ENCODE measurements around the gene GDPD3.
"Not testable (repeated sequence)": the region's sequence is repeated elsewhere in the genome, so short reads cannot be mapped to it uniquely, and the experiment has no call there.

Gene GDPD3, protein sequence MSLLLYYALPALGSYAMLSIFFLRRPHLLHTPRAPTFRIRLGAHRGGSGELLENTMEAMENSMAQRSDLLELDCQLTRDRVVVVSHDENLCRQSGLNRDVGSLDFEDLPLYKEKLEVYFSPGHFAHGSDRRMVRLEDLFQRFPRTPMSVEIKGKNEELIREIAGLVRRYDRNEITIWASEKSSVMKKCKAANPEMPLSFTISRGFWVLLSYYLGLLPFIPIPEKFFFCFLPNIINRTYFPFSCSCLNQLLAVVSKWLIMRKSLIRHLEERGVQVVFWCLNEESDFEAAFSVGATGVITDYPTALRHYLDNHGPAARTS

DNA sequence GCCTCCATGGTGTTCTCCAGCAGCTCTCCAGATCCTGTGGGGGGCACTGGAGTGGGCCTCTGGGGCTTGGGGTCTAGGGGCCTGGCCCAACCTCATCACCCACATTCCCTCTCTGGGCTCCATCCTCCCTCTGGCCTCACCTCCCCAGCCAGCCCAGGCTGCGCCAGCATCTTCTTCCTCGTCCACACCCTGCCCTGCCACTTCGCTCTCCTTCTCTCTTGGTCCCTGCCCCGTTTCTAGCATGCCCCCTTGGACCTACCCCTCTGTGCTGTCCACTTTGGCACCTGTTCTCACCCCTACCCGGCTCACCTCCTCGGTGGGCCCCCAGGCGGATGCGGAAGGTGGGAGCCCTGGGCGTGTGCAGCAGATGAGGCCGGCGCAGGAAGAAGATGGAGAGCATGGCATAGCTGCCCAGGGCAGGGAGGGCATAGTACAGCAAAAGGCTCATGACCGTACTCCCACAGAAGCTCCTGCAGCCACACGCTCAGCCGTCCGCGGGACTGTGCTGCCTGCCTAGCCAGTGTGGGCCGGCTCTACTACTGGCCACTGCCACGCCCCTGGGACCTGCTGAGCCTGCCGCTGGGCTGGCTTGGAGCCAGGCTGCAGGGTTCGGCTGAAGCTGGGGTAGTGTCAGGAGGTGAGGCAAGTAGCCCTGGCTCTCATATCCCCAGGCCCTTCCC, at the start of gene GDPD3:
GDPD3 (minus strand) TSS at position 507 of the 680 bp plus-strand sequence; CDS start at position 448, 59 bp downstream.
- DNase-seq (ENCODE audit: low spot score) = no peak

DNA sequence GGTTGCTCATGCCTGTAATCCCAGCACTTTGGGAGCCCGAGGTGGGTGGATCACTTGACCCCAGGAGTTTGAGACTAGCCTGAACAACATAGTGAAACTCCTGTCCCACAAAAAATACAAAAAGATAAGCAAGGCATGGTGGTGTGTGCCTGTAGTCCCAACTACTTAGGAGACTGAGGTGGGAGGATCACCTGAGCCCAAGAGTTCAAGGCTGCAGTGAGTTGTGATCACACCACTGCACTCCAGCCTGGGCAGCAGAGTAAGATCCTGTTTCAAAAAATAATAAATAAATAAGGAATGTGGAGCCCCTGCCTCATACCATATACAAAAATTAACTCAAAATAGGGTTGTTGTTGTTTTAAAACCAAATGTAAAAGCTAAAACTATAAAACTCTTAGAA, 43.9 kb upstream of the GDPD3 start:
- DNase-seq (ENCODE audit: low spot score) = no peak

DNA sequence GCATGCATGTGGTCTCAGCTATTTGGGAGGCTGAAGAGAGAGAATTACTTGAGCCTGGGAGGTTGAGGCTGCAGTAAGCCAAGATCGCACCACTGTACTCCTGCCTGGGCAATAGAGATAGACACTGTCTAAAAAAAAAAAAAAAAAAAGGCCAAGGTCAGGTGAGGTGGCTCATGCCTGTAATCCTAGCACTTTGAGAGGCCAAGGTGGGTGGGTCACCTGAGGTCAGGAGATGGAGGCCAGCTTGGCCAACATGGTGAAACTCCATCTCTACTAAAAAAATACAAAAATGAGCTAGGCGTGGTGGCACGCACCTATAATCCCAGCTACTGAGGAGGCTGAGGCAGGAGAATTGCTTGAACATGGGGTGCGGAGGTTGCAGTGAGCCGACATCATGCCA, 41.9 kb upstream of the GDPD3 start:
- no peak for DNase-seq (ENCODE audit: low spot score)

DNA sequence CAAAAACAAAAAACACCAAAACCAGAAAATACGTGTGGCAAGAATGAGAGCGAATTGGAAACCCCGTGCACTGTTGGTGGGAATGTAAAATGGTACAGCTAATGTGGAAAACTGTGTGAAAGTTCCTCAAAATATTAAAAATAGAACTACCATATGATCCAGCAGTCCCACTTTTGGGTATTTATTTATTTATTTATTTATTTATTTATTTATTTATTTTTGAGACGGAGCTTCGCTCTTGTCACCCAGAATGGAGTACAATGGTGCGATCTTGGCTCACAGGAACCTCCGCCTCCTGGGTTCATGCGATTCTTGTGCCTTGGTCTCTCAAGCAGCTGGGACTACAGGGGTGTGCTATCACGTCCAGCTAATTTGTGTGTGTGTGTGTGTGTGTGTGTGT, 39.2 kb upstream of the GDPD3 start:
- DNase-seq (ENCODE audit: low spot score) = no peak

DNA sequence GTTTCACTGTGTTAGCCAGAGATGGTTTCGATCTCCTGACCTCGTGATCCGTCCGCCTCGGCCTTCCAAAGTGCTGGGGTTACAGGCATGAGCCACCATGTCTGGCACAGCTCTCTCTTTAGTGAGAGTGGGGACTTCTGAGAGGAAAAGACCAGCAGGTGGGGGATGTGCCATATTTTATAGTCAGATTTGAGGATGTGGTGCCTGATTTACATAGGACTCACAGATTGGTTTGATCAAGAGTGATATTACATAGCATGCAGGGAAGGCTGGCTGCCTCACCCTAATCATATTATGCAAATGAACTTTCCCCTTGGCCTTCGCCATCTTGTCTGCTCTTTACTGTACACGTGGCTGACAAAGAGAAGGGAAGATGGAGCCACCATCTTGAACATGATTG, 37.8 kb upstream of the GDPD3 start:
- no peak for DNase-seq (ENCODE audit: low spot score)

DNA sequence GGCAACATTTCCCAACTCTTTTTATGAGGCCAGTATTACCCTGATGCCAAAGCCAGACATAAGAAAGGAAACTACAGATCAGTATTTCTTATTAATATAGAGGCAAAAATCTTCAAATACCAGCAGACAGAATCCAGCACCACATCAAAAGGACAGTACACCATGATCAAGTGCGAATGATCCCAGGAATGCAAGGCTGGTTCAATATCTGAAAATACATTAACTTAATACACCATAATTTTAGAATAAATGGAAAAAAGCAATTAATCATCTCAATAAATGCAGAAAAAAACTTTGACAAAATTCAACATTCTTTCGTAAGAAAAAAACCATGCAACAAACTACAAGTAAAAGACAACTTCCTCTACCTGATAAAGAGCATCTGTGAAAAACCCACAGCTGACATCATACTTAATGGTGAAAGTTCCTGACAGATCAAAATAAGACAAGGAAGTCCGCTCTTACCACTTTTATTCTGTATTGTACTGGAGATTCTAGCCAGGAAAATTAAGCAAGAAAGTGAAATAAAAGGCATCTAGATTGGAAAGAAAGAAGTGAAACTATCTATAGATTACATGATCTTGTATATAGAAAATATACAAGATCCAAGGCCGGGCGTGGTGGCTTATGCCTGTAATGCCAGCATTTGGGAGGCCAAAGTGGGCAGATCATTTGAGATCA, 36.1 kb upstream of the GDPD3 start:
- no peak for DNase-seq (ENCODE audit: low spot score)

DNA sequence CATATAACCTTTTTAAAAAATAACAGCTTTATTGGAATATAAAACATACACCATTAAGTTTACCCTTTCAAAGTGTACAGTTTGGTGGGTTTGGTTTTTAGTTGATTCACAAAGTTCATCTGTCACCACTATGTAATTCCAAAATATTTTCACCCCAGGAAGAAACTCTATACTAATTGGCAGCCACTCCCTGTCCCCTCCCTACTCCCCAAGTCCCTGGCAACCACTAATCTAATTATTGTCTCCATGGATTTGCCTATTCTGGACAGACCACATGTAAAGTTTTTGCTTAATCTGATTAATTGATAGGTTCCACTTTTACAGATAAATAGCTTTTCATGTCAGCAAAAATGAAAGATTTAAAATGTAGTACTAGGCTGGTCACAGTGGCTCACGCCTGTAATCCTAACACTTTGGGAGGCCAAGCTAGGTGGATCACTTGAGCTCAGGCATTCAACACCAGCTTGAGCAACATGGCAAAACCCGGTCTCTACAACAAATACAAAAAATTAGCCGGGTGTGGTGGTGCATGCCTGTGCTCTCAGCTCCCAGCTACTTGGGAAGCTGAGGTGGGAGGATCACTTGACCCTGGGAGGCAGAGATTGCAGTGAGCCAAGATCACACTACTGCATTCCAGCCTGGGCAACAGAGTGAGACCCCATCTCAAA, 34.6 kb upstream of the GDPD3 start:
- DNase-seq (ENCODE audit: low spot score) = no peak

DNA sequence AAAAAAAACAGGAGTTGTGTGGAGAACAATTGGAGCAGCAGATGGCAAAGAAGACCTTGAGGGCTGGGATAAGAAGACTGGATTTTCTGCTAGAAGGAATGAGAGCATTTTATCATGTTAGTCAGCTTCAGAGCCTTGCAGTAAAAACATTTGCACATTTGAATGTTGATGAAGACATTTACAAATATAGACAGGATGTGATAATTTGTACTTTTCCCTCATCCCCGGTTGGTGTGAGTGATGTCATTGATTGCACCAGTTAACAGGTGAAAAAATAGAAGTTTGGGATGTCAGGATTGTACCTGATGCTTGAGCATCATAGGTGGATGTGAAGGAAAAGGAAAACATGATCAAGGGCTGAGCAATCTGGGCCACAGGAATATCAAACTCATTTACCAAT, 32.3 kb upstream of the GDPD3 start:
- DNase-seq (ENCODE audit: low spot score) = no peak

DNA sequence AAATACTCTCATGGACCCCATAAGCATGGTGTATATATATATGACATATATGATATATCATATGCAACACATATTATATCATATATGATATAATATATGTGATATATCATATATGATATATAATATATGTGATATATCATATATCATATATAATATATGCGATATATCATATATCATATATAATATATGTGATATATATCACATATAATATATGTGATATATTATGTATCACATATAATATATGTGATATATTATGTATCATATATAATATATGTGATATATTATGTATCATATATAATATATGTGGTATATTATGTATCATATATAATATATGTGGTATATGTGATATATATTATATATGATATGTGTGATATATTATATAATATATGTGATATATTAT, 31.6 kb upstream of the GDPD3 start:
- DNase-seq (ENCODE audit: low spot score) = no peak

DNA sequence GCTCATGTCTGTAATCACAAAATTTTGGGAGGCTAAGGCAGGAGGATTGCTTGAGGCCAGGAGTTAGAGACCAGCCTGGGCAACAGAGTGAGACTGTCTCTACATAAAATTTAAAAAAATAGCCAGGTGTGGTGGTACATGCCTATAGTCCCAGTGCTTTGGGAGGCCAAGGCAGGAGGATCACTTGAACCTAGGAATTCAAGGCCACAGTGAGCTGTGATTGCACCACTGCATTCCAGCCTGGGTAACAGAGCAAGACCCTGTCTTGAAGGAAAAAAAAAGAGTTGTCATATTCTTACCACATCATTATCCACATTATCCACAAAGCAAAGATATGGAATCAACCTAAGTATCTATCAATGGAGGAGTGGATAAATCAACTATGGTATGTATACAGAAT, 30.7 kb upstream of the GDPD3 start:
- no peak for DNase-seq (ENCODE audit: low spot score)

DNA sequence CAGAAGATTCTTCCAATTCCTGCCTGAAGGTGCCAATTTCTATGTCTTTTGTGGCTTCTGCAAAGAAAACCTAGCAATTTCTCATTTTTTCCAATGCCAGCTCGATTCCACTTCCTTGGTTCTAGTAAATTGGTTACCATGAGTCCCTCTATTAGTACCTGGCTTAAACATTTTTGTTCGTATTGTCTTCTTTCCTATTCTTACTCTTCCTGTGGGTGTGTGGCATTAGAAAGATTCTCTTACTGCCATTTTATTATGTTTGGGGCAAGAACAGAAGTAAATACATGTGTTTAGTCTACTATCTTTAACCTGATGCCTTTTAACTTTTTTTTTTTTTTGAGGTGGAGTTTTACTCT, 30.0 kb upstream of the GDPD3 start:
- DNase-seq (ENCODE audit: low spot score) = no peak

DNA sequence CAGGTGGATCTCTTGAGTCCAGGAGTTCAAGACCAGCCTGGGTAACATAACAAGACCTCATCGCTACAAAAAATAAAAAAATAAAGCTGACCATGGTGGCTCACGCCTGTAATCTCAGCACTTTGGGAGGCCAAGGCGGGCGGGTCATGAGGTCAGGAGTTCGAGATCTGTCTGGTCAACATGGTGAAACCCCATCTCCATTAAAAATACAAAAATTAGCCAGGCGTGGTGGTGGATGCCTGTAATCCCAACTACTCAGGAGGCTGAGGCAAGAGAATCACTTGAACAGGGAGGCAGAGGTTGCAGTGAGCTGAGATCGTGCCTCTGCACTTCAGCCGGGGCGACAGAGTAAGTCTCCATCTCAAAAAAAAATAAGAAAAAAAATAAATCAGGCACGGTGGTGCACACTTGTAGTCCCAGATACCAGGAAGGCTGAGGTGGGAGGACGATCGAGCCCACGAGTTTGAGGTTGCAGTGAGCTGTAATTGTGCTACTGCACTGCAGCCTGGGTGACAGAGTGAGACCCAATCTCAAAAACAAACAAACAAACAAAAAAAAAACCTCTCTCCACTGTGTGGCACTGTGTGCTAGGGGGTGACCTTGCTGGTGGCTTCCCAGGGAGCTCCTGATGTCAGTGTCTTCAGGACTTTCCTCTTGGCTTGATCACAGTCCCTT, 29.5 kb upstream of the GDPD3 start:
- DNase-seq (ENCODE audit: low spot score) = no peak

DNA sequence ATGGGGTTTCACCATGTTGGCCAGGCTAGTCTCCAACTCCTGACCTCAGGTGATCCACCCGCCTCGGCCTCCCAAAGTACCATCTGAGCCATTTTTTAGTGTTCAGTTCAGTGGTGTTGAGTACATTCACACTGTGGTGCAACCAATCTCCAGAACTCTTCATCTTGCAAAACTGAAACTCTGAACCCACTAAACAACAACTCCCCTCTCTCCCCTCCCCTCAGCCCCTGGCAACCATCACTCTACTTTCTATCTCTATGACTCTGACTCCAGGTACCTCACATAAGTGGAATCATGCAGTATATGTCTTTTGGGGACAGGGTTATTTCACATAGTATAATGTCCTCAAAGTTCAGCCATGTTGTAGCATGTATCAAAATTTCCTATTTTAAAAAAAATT, 28.4 kb upstream of the GDPD3 start:
- no peak for DNase-seq (ENCODE audit: low spot score)

DNA sequence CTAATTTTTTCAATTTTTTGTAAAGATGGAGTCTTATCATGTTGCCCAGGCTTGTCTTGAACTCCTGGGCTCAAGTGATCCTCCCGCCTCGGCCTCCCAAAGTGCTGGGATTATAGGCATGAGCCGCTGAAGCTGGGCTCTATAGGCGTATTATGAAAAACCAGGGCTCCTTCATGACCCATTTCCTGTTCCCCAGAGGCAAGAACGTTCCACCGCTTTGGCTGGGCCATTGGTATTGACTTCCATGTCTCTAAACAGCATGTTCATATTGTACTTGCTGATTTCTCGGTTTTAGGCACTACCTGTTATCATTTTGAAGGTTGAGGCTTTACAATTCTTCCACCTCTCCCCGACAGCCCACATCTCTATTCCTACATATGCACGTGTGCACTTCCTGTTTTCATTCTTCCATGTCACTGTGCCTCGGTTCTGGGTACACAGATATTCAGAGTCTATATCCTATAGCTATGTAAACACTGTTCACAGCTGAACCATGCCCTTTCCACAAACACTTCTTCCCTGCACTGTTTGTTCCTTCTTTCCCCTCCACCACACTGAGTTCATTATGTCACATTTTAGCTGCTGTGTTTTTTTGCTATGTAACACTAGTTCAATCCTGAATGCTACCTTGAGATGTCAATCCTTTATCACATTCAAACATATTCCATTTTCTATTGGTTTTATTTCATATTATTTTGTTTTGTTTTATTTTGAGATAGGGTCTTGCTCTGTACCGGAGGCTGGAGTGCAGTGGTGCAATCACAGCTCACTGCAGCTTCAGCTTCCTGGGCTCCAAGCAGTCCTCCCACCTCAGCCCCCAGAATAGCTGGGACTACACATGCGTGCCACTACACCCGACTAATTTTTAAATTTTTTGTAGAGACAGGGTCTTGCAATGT, 26.5 kb upstream of the GDPD3 start:
- DNase-seq (ENCODE audit: low spot score) = no peak

DNA sequence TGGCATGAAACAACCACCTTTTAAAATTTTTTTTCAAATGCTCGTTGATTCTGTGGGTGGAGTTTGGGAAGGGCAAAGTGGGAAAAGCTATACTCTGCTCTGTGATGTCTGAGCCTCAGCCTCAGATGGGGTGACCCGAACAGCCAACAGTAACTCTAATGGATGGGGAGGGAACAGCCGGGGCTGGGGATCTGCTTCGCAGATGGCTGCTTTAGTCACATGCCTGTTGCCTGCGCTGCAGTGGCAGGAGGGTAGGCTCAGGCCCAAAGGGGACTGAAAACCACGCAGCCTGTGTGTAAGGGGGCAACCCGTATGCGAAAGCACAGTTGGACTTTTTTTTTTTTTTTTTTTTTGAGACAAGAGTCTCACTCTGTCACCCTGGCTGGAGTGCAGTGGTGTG, 24.6 kb upstream of the GDPD3 start:
- DNase-seq (ENCODE audit: low spot score) = no peak

DNA sequence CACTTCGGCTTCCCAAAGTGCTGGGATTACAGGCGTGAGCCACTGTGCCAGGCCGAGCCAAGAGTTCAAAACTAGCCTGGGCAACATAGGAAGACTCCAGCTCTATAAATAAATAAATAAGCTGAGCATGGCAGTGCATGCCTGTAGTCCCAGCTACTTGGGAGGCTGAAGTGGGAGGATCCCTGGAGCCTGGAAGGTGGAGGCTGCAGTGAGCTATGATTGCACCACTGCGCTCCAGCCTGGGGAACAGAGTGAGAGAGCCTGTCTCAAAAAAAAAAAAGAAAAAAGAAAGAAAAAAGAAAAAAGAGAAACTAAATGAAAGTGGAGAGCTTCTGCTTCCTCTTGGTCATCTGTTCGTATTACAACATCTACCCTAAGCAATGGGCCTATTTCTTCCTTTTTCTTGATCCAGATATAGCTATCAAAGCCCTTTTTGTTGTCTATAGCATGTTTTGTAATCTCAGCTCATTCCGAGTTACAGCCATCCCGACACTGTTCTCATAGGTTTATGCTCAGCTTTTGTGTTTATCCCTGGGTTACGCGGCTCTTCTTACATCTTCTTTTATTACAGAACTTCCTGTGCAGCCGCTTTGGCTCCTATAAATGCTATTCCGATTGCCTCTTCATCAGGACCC, 23.8 kb upstream of the GDPD3 start:
- no peak for DNase-seq (ENCODE audit: low spot score)

DNA sequence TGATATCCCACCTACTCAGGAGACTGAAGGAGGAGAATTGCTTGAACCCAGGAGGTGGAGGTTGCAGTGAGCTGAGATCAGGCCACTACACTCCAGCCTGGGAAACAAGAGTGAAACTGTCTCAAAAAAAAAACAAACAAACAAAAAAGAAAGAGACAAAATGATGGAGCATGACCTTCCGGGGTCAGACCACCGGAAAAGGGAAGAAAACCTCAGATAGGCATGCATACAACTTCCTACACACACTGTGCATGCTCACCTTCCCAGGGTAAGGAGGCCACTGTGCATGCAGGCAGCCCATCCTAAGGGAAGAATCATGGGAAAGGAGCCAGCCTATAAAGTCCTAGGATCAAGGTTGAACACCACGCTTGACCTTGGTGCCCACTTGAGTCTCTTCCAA, 19.3 kb upstream of the GDPD3 start:
- DNase-seq (ENCODE audit: low spot score) = no peak

DNA sequence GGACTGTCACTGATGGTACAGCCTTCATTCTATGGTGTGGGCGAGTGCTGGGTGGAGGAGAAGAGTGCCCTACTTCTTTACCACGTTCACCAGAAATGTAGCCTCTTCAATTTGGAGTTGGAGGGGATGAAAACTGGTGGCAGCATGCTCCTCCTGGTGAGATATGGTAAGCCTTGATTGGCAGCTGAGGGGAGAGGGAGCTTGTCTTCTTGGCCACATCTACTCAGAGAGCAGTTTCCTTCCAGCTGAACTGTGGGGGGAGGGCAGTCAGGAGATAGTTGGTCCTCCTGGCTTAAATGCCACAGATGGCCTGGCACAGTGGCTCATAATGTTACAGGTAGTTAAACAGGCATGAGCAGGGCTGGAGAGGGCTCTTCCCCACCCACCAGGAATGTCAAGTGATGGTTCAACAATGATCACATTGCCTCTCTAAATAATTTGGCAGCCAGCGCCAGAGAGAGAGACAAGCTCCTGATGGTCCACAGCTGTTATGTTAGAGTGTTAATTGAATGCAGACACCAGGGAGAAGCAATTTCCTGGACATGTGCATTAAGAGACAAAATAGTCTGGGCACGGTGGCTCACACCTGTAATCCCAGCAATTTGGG, 18.6 kb upstream of the GDPD3 start:
- DNase-seq (ENCODE audit: low spot score) = no peak

DNA sequence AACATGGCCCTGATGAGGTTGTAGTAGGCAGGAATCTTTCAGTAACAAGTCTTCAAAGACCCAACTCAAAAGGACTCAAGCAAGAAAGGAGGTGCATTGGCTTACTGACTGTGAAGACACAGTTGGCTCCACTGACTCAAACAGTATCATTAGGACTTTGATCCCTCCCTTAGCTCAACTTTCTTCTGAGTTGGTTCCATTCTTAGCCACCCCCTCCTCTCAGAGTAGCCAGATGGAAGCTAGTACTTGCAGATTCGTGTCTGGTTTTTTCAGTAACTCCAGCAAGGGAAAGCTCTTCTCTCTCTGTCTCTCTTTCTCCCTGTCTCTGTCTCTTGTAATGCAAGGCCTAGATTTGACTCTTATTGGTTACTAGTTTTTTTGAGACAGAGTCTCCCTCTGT, 14.7 kb upstream of the GDPD3 start:
- DNase-seq (ENCODE audit: low spot score) = no peak

DNA sequence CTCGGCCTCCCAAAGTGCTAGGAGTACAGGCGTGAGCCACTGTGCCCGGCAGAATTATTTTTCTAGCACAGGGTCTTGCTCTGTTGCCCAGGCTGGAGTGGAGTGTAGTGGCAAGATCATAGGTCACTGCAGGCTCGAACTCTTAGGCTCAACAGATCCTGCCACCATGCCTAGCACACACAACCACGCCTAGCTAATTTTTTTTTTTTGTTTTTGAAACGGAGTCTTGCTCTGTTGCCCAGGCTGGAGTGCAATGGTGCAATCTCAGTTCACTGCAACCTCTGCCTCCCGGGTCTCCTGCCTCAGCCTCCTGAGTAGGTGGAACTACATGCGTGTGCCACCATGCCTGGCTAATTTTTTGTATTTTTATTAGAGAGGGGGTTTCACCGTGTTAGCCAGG, 12.4 kb upstream of the GDPD3 start:
- DNase-seq (ENCODE audit: low spot score) = not testable (repeated sequence)

All from GM03348 (cell line).